Fibroblast of lung (primary cell): ENCODE measurements around the gene TRAPPC5.

ENCODE experiments used
- EZH2 ChIP-seq: IDR thresholded peaks from 2 replicates; pipeline ENCODE4 v1.5.1; 2012; ENCODE audit warnings: low read length, control low read depth, mild to moderate bottlenecking; ENCODE audit errors: missing control alignments
- TF ChIP-seq, protein P1 (sequence below), 2 donors: IDR thresholded peaks in 1 of 2; conservative IDR thresholded peaks in 1 of 2; 1 replicate in 1 of 2; 2 replicates in 1 of 2; pipeline ENCODE4 v1.5.1; 2011 to 2012; ENCODE audit warnings: low read length in 2 of 2, control low read depth in 1 of 2, inconsistent platforms in 1 of 2, low read depth in 1 of 2, mild to moderate bottlenecking in 1 of 2

DNA sequence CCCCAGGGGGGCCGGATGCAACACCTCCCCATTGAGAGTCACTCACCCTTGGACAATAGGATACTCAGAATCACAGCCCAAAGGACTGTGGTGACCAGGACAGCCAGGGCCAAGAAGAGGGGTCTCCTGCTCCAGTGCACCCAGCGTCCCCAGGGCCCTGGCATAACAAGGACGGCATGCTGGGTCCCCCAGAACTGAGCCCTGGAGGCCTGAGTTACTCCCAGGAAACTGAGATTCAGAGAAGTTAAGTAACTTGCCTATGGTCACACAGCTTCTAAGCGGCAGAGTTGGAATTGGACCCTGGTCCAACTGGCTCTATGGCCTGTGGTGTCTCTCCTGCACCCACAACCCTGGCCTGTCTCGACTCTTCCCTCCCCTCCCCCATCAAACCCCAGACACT is 51.0 kb downstream of the TRAPPC5 start:
- TF ChIP-seq, protein P1, sequence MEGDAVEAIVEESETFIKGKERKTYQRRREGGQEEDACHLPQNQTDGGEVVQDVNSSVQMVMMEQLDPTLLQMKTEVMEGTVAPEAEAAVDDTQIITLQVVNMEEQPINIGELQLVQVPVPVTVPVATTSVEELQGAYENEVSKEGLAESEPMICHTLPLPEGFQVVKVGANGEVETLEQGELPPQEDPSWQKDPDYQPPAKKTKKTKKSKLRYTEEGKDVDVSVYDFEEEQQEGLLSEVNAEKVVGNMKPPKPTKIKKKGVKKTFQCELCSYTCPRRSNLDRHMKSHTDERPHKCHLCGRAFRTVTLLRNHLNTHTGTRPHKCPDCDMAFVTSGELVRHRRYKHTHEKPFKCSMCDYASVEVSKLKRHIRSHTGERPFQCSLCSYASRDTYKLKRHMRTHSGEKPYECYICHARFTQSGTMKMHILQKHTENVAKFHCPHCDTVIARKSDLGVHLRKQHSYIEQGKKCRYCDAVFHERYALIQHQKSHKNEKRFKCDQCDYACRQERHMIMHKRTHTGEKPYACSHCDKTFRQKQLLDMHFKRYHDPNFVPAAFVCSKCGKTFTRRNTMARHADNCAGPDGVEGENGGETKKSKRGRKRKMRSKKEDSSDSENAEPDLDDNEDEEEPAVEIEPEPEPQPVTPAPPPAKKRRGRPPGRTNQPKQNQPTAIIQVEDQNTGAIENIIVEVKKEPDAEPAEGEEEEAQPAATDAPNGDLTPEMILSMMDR (conservative IDR thresholded peaks at IDR 0.05 in 1 of 2, IDR thresholded peaks at IDR 0.05 in 1 of 2; ENCODE audit: low read depth in 1 of 2, low read length in 2 of 2), result no peak
- no peak for TF ChIP-seq EZH2
